IMR-90 (cell line): ENCODE results near the gene SIRT5. TPM values are rescaled to one million over a fixed set of nuclear protein-coding genes. Genes with fewer than 3 reads are reported as not detected.

ENCODE experiments used
- ATAC-seq: fragments of 200-7000 bp; cut with Tn5 transposase; 2 replicates; pipeline ENCODE4 v1.9.1; 2020; ENCODE audit warnings: low read depth, mild to moderate bottlenecking, moderate library complexity
- BruUV-seq: library from RNA; stranded (reverse); fragments of 400-500 nt; replicated peaks from 2 replicates; lab custom pipeline; 2021; lab: Mats Ljungman, UMichigan
- CTCF ChIA-PET: fragments of 300-600 bp; formaldehyde crosslinking; extraction: SDS; loops from one replicate; lab custom pipeline; 2021; ENCODE audit warnings: antibody characterized with exemption; lab: Yijun Ruan, JAX
- POLR2A ChIA-PET: fragments of 300-600 bp; sonication (Branson Sonifier 250); formaldehyde crosslinking; loops from one replicate; lab custom pipeline; 2022; ENCODE audit warnings: antibody characterized with exemption; ENCODE audit not compliant: unreplicated experiment; lab: Charles Lee
- DNase-seq: peaks from one replicate; pipeline ENCODE4 v3.0.0; 2013
- H2AFZ ChIP-seq: replicated peaks from 2 replicates; pipeline ENCODE3; 2013; ENCODE audit warnings: low read length, mild to moderate bottlenecking; ENCODE audit not compliant: poor library complexity
- H2AK5ac ChIP-seq: 2 replicates; pipeline ENCODE4 v1.6.1; 2013; ENCODE audit warnings: low read depth, low read length, inconsistent platforms
- H2AK9ac ChIP-seq: replicated peaks from 2 replicates; pipeline ENCODE3; 2013; ENCODE audit warnings: mild to moderate bottlenecking, low read depth, low read length, moderate library complexity; ENCODE audit not compliant: poor library complexity
- H2BK120ac ChIP-seq: 2 replicates; pipeline ENCODE4 v1.6.1; 2013; ENCODE audit warnings: low read depth, low read length, inconsistent platforms
- H2BK15ac ChIP-seq: 3 replicates; pipeline ENCODE4 v1.6.1; 2013; ENCODE audit warnings: low read depth, low read length, inconsistent platforms
- H2BK20ac ChIP-seq: 2 replicates; pipeline ENCODE4 v1.6.1; 2013; ENCODE audit warnings: low read depth, mild to moderate bottlenecking, inconsistent platforms, low read length, moderate library complexity
- H2BK5ac ChIP-seq: 2 replicates; pipeline ENCODE4 v1.6.1; 2013; ENCODE audit warnings: mild to moderate bottlenecking, low read depth, low read length, inconsistent platforms; ENCODE audit not compliant: poor library complexity, severe bottlenecking
- H3K14ac ChIP-seq: replicated peaks from 2 replicates; pipeline ENCODE4 v1.6.1; 2013; ENCODE audit warnings: low read depth, low read length, inconsistent platforms
- H3K18ac ChIP-seq: 2 replicates; pipeline ENCODE4 v1.6.1; 2013; ENCODE audit warnings: low read depth, low read length, control low read depth
- H3K23ac ChIP-seq: 2 replicates; pipeline ENCODE4 v1.6.1; 2013; ENCODE audit warnings: low read depth, low read length, inconsistent platforms
- H3K27ac ChIP-seq: 2 replicates; pipeline ENCODE4 v1.5.1; 2013; ENCODE audit warnings: mild to moderate bottlenecking, control low read depth, low read length; ENCODE audit not compliant: insufficient read depth
- H3K27me3 ChIP-seq: 2 replicates; pipeline ENCODE4 v1.6.1; 2013; ENCODE audit warnings: low read length; ENCODE audit not compliant: control insufficient read depth, insufficient read depth
- H3K36me3 ChIP-seq: 2 replicates; pipeline ENCODE4 v1.6.1; 2013; ENCODE audit warnings: low read length, mixed read lengths; ENCODE audit not compliant: control insufficient read depth, insufficient read depth
- H3K4ac ChIP-seq: 2 replicates; pipeline ENCODE4 v1.6.1; 2013; ENCODE audit warnings: low read depth, low read length, inconsistent platforms
- H3K4me1 ChIP-seq: 2 replicates; pipeline ENCODE4 v1.6.1; 2013; ENCODE audit warnings: low read length, mixed read lengths; ENCODE audit not compliant: control insufficient read depth, insufficient read depth
- H3K4me2 ChIP-seq: 2 replicates; pipeline ENCODE4 v1.6.1; 2013; ENCODE audit warnings: low read depth, mild to moderate bottlenecking, control low read depth, low read length, moderate library complexity
- H3K4me3 ChIP-seq: 2 replicates; pipeline ENCODE4 v1.5.1; 2013; ENCODE audit warnings: low read depth, mild to moderate bottlenecking, control low read depth, low read length, moderate library complexity; ENCODE audit not compliant: insufficient read depth
- H3K56ac ChIP-seq: 2 replicates; pipeline ENCODE4 v1.6.1; 2013; ENCODE audit warnings: low read length, inconsistent platforms; ENCODE audit not compliant: insufficient read depth; ENCODE audit errors: extremely low read depth
- H3K79me1 ChIP-seq, 2 experiments: 2 replicates each; pipeline ENCODE4 v1.6.1; 2013; ENCODE audit warnings: low read length in 2 of 2, inconsistent platforms in 1 of 2, low read depth in 1 of 2
- H3K9ac ChIP-seq: 2 replicates; pipeline ENCODE4 v1.6.1; 2013; ENCODE audit warnings: low read depth, low read length, control low read depth
- H3K9me1 ChIP-seq: 2 replicates; pipeline ENCODE4 v1.6.1; 2013; ENCODE audit warnings: low read length, inconsistent platforms; ENCODE audit not compliant: insufficient read depth
- H3K9me3 ChIP-seq: 2 replicates; pipeline ENCODE4 v1.6.1; 2013; ENCODE audit warnings: low read length; ENCODE audit not compliant: control insufficient read depth, insufficient read depth
- H4K20me1 ChIP-seq: 2 replicates; pipeline ENCODE4 v1.6.1; 2013; ENCODE audit warnings: low read length, inconsistent platforms; ENCODE audit not compliant: insufficient read depth
- H4K5ac ChIP-seq: 2 replicates; pipeline ENCODE4 v1.6.1; 2013; ENCODE audit warnings: mild to moderate bottlenecking, low read depth, low read length, control low read depth
- H4K8ac ChIP-seq, 2 experiments: 2 replicates each; pipeline ENCODE4 v1.6.1; 2013; ENCODE audit warnings: low read depth in 2 of 2, low read length in 2 of 2, control low read depth in 1 of 2, inconsistent platforms in 1 of 2
- H4K91ac ChIP-seq: 2 replicates; pipeline ENCODE4 v1.6.1; 2013; ENCODE audit warnings: low read depth, low read length, inconsistent platforms; ENCODE audit not compliant: insufficient read depth
- CEBPB ChIP-seq: IDR thresholded peaks from 2 replicates; pipeline ENCODE4 v1.6.1; 2012; ENCODE audit warnings: low read depth, low read length, improper control_type of control experiment
- FOS ChIP-seq: fragments of 150-350 bp; IDR thresholded peaks from 2 replicates; pipeline ENCODE4 v1.6.1; 2016; ENCODE audit warnings: low read depth, low read length
- MXI1 ChIP-seq: IDR thresholded peaks from 2 replicates; pipeline ENCODE4 v1.6.1; 2012; ENCODE audit warnings: low read depth, mild to moderate bottlenecking, low read length, moderate library complexity, borderline replicate concordance
- NFE2L2 ChIP-seq: fragments of 150-350 bp; IDR thresholded peaks from 2 replicates; pipeline ENCODE4 v1.6.1; 2016; ENCODE audit warnings: low read depth, mild to moderate bottlenecking, low read length
- POLR2A ChIP-seq: IDR thresholded peaks from 2 replicates; pipeline ENCODE4 v1.6.1; 2012; ENCODE audit warnings: mild to moderate bottlenecking, low read depth, low read length
- RCOR1 ChIP-seq: IDR thresholded peaks from 2 replicates; pipeline ENCODE4 v1.6.1; 2012; ENCODE audit warnings: mild to moderate bottlenecking, low read length, improper control_type of control experiment; ENCODE audit not compliant: insufficient replicate concordance
- SMC3 ChIP-seq: fragments of 150-350 bp; IDR thresholded peaks from 2 replicates; pipeline ENCODE4 v1.6.1; 2016; ENCODE audit warnings: low read depth, mild to moderate bottlenecking, antibody characterized with exemption, low read length, moderate library complexity
- WGBS, 2 experiments: methylation state at CpG; one replicate each; pipeline versions ENCODE4 v1.1.5 to v1.1.7; 2013; ENCODE audit warnings: missing lambda C conversion rate in 2 of 2; ENCODE audit not compliant: insufficient read length in 1 of 2; ENCODE audit errors: extremely low coverage in 2 of 2; 5-methylcytosine and 5-hydroxymethylcytosine counted together
- dilution Hi-C: fragments of 300-500 bp; cut with HindIII; formaldehyde crosslinking; loops from one replicate; pipeline ENCODE4 v1.14.3; 2018; ENCODE audit warnings: low sequenced_read_pairs; ENCODE audit not compliant: unreplicated experiment
- in situ Hi-C: fragments of 300-500 bp; cut with MboI; formaldehyde crosslinking; loops from 3 replicates; pipeline ENCODE4 v1.14.3; 2019; ENCODE audit warnings: low sequenced_read_pairs, inconsistent platforms, mixed read lengths
- intact Hi-C: fragments of 100-400 bp; cut with micrococcal nuclease; formaldehyde crosslinking; loops from 2 replicates; pipeline ENCODE4 v1.10.0; 2022
- polyA plus RNA-seq, 3 experiments: library from polyadenylated mRNA; depleted of rRNA; stranded (reverse); fragments of >200 nt; gene quantifications; 2 replicates each; pipeline ENCODE4 v1.2.3, GENCODE V29; 2012; ENCODE audit warnings: low replicate concordance in 1 of 3
- total RNA-seq: library from RNA; depleted of rRNA; stranded (reverse); fragments of >200 nt; gene quantifications from 2 replicates; pipeline ENCODE4 v1.2.3, GENCODE V29; 2012

Gene SIRT5
- total and polyA plus RNA-seq, 2 of the 4 experiments (the other 2 are of a cell fraction) = 4.7 to 5.2 TPM

DNA sequence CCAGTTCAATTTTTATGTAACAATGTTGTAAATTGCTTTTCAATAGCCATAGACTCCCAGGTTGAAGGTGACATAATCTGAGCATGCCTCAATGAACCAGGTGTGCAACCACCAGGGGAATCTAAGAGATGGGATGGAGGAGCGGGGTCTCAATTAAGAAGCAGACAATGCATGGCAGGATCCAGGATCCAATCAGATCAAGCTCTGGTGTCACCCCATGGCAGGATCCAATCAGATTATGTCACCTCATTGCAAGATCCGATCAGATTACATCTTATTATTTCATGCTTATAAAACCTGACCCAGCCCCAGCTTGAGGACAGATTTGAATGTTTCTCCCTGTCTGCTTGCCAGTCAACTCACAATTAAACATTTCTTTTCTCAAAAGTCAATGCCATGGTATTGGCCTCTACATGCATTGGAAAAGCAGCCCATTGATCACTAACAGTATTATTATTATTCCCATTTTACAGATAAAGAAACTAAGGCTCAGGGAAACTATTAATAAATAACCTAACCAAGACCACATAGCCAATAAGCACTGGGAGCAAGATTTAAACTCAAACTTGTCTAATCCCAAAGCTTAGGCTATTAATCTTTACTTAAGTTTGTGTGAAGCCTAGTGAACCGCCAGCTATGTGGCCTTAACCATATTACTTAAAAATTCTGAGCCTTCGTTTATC is 14.3 kb upstream of the SIRT5 start:
- H3K79me1 ChIP-seq = no peaks in the 10 kb centered on the region
- no peak overlapping the region for H3K4me2 ChIP-seq
- H3K18ac ChIP-seq = no peak overlapping the region
- CTCF ChIA-PET = interaction anchor here (0.9 kb wide), 1 partner anchor 15 kb away, joined by 3 read pairs; no protein-coding TSS in a partner anchor
- dilution Hi-C loops (no loop called here), intact Hi-C loops (no loop called here), in situ Hi-C loops (no loop called here)
- H2BK5ac ChIP-seq = no peak overlapping the region
- no peak overlapping the region for H2AK9ac ChIP-seq
- H3K23ac ChIP-seq = no peak overlapping the region
- no peak for ATAC-seq
- H3K14ac ChIP-seq = no peak overlapping the region
- TF ChIP-seq FOS (no peak), NFE2L2 (no peak), CEBPB (no peak), MXI1 (no peak), POLR2A (no peak), SMC3 (no peak), RCOR1 (no peak)
- POLR2A ChIA-PET = no interaction called here
- H4K20me1 ChIP-seq = no peaks in the 10 kb centered on the region
- no peaks in the 10 kb centered on the region for H3K9me3 ChIP-seq
- no TSS peak for BruUV-seq
- no peak overlapping the region for H2BK15ac ChIP-seq
- 0 out of 2 replicates have a peak, but pooled peaks cover 1% of the 10 kb centered on the region for H3K4me1 ChIP-seq
- no peak overlapping the region for H4K91ac ChIP-seq
- DNase-seq = no peak
- no peak overlapping the region for H2BK20ac ChIP-seq
- H3K27ac ChIP-seq = no peak overlapping the region
- no peak overlapping the region for H3K56ac ChIP-seq
- H2AK5ac ChIP-seq = no peak overlapping the region
- H3K9ac ChIP-seq = no peak overlapping the region
- peaks cover 10% of the 10 kb centered on the region for H3K27me3 ChIP-seq
- H4K5ac ChIP-seq = no peak overlapping the region
- no peaks in the 10 kb centered on the region for H3K36me3 ChIP-seq
- H2AFZ ChIP-seq = no peak overlapping the region
- H3K9me1 ChIP-seq = no peaks in the 10 kb centered on the region
- H3K4me3 ChIP-seq = no peak overlapping the region
- no peak overlapping the region for H4K8ac ChIP-seq
- WGBS, 2 experiments = no CpG with 5 or more reads among the region's 4 CpGs
- H2BK120ac ChIP-seq = no peak overlapping the region
- H3K4ac ChIP-seq = no peak overlapping the region
